ENCODE results near the gene ABITRAM.
A peak's percentile ranks its signal among the peaks of the same experiment; 100 is the strongest.
"Not testable (repeated sequence)": the region's sequence is repeated elsewhere in the genome, so short reads cannot be mapped to it uniquely, and the experiment has no call there.

ABITRAM gene

GRCh38 chr9:108933231-108933717, 926 bp upstream of the ABITRAM start:
- DNase-seq: no peak

GRCh38 chr9:108933718-108934322, 380 bp upstream of the ABITRAM start, which contains the start of gene ELP1:
Gene ELP1 (minus strand): TSS chr9:108934124. CDS start chr9:108931146, 2,978 bp downstream.
- DNase-seq: peak; percentile 34 to 62

GRCh38 chr9:108937561-108938305, 3.5 kb downstream of the ABITRAM start:
- no peak for DNase-seq

GRCh38 chr9:108939975-108940374, 5.8 kb downstream of the ABITRAM start:
- DNase-seq: no peak

GRCh38 chr9:108950168-108950567, 16.0 kb downstream of the ABITRAM start:
- DNase-seq: no peak

- no peak for DNase-seq
Observed at GRCh38 chr9:108951578-108951977, 17.4 kb downstream of the ABITRAM start.

GRCh38 chr9:108953983-108954574, 19.9 kb downstream of the ABITRAM start:
- DNase-seq: no peak

- no peak for DNase-seq
Observed at GRCh38 chr9:108956022-108956630, 21.9 kb downstream of the ABITRAM start.

GRCh38 chr9:108956631-108957026, 22.4 kb downstream of the ABITRAM start:
- DNase-seq: no peak

GRCh38 chr9:108960331-108960730, 26.1 kb downstream of the ABITRAM start:
- DNase-seq: no peak

GRCh38 chr9:108961151-108961550, 27.0 kb downstream of the ABITRAM start:
- no peak for DNase-seq

- DNase-seq: no peak
Observed at GRCh38 chr9:108963459-108964143, 29.4 kb downstream of the ABITRAM start.

- DNase-seq: no peak
Observed at GRCh38 chr9:108967916-108968315, 33.7 kb downstream of the ABITRAM start.

GRCh38 chr9:108971392-108971791, 37.2 kb downstream of the ABITRAM start:
- DNase-seq: not testable (repeated sequence)

GRCh38 chr9:108972186-108972585, 38.0 kb downstream of the ABITRAM start:
- no peak for DNase-seq

- no peak for DNase-seq
Observed at GRCh38 chr9:108972626-108973209, 38.5 kb downstream of the ABITRAM start.

- DNase-seq: no peak
Observed at GRCh38 chr9:108973895-108974294, 39.7 kb downstream of the ABITRAM start.

GRCh38 chr9:108978205-108978604, 44.0 kb downstream of the ABITRAM start:
- DNase-seq: no peak

- no peak for DNase-seq
Observed at GRCh38 chr9:108980893-108981292, 46.7 kb downstream of the ABITRAM start.

- DNase-seq: no peak
Observed at GRCh38 chr9:108983885-108984284, 49.7 kb downstream of the ABITRAM start.
